GM21423 (cell line): Measurements from ENCODE around the gene RNASEH2A.
"Not testable (repeated sequence)": the region's sequence is repeated elsewhere in the genome, so short reads cannot be mapped to it uniquely, and the experiment has no call there.

Source experiments
- ATAC-seq: cut with Tn5 transposase; IDR thresholded peaks from one replicate; pipeline ENCODE4 v1.9.1; 2021; ENCODE audit warnings: mild to moderate bottlenecking, moderate library complexity; ENCODE audit not compliant: unreplicated experiment

RNASEH2A gene

GRCh38 chr19:12825254-12826131 lies 19.1 kb downstream of the RNASEH2A start:
- no peak for ATAC-seq

GRCh38 chr19:12828494-12828893 lies 22.1 kb downstream of the RNASEH2A start:
- ATAC-seq: no peak

GRCh38 chr19:12833418-12833737 lies 27.0 kb downstream of the RNASEH2A start:
- ATAC-seq: no peak

GRCh38 chr19:12833738-12834565 lies 27.6 kb downstream of the RNASEH2A start:
- ATAC-seq: no peak

- ATAC-seq: no peak
These were observed 28.2 kb downstream of the RNASEH2A start, which contains the start of gene RTBDN for GRCh38 chr19:12834566-12834943. RTBDN (minus strand) TSS chr19:12834579; CDS start chr19:12829979, 4,600 bp downstream.

GRCh38 chr19:12834976-12835757 lies 28.8 kb downstream of the RNASEH2A start:
- no peak for ATAC-seq

- ATAC-seq: no peak
These were observed 30.1 kb downstream of the RNASEH2A start for GRCh38 chr19:12836529-12836863.

- no peak for ATAC-seq
These were observed 30.8 kb downstream of the RNASEH2A start for GRCh38 chr19:12837225-12837624.

GRCh38 chr19:12838182-12838885 lies 31.9 kb downstream of the RNASEH2A start, which contains the start of gene MAST1:
MAST1 (plus strand) TSS chr19:12838515; CDS start chr19:12838573, 58 bp downstream.
- no peak for ATAC-seq

GRCh38 chr19:12838886-12839756 lies 32.7 kb downstream of the RNASEH2A start:
- no peak for ATAC-seq

GRCh38 chr19:12840091-12841079 lies 34.0 kb downstream of the RNASEH2A start:
- ATAC-seq: no peak

GRCh38 chr19:12841094-12841493 lies 34.7 kb downstream of the RNASEH2A start:
- no peak for ATAC-seq

- no peak for ATAC-seq
These were observed 36.1 kb downstream of the RNASEH2A start for GRCh38 chr19:12842511-12842910.

GRCh38 chr19:12843328-12843727 lies 36.9 kb downstream of the RNASEH2A start:
- no peak for ATAC-seq

GRCh38 chr19:12843999-12844732 lies 37.8 kb downstream of the RNASEH2A start:
- ATAC-seq: no peak

- ATAC-seq: not testable (repeated sequence)
These were observed 40.2 kb downstream of the RNASEH2A start for GRCh38 chr19:12846613-12847012.
